NCI-H345 (cell line): ENCODE results near the gene SLC25A48.
"Not testable (repeated sequence)": the region's sequence is repeated elsewhere in the genome, so short reads cannot be mapped to it uniquely, and the experiment has no call there.

Experiments
- DNase-seq: peaks from one replicate; lab custom pipeline; 2025; lab: John Stamatoyannopoulos, UW

SLC25A48 gene

GRCh38 chr5:135857630-135858311 is 23.3 kb downstream of the SLC25A48 start:
- peak; percentile 17 for DNase-seq

DNA sequence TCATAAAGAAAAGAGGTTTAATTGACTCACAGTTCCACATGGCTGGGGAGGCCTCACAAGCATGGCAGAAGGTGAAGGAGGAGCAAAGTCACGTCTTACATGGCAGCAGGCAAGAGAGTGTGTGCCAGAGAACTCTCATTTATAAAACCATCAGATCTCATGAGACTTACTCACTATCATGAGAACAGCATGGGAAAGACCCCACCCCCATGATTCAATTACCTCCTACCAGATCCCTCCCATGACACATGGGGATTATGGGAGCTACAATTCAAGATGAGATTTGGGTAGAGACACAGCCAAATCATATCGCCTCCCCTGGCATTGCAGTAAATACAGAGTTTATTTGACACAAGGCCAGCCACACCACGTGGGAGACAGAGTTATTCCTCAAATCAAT is 24.7 kb downstream of the SLC25A48 start:
- DNase-seq: not testable (repeated sequence)

DNA sequence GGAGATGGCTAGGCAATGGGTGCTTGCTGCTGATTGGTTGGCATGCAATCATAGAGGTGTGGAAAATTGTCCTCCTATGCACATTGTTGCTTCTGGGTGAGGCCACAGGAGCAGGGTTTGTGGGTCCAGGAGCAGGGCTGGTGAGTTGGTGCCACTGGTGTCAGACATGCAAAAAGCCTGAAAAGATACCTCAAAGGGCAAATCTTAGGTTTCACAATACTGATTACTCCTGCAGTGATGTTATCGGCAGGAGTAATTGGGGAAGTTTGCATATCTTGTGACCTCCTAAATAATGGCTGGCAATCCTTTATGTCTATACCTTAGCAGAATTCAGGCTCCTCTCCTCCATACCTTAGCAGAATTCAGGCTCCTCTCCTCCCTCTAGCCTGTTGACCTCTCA is 25.2 kb downstream of the SLC25A48 start:
- no peak for DNase-seq

DNA sequence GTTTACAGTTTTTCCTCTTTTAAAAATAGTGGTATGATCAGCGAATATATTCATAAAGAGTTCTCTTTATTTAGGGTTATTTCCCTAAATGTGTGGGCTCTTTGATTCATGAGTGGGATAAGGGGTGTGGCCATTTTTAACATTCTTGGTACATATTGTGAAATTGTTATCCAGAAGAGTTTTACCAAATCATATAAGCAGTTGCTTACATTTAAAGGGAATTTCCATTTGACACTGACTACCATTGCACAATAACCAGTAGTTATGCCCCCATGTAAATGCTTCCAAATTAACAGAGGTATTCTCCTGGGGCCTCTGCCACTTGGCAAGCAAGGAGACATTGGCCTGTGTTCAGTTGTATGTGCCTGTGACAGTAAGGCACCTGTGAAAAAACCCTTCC is 27.2 kb downstream of the SLC25A48 start:
- DNase-seq: no peak

DNA sequence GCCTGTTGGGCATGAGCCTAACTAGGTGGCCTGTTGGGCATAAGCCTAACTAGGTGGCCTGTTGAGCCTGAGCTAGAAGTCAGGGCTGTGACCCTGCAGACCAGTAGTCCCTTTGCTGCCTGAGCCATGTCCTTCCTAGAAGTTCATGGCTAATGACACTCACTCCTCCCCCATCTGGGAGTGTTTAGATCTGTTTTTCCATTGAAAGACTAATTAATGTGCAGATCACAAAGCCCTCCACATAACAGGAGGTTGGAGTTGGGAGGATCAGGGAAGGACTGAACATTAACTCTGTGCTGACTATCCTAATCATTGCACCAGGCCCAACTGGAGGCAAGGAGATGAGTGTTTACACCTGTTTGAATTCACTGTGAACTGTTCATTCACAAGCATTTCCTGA is 27.6 kb downstream of the SLC25A48 start:
- DNase-seq: no peak

- DNase-seq: no peak
Measured at GRCh38 chr5:135862744-135863143, 28.3 kb downstream of the SLC25A48 start.

- no peak for DNase-seq
Measured at GRCh38 chr5:135864503-135865435, 30.3 kb downstream of the SLC25A48 start.

GRCh38 chr5:135866016-135866415 is 31.6 kb downstream of the SLC25A48 start:
- no peak for DNase-seq

GRCh38 chr5:135867599-135867998 is 33.1 kb downstream of the SLC25A48 start:
- no peak for DNase-seq

DNA sequence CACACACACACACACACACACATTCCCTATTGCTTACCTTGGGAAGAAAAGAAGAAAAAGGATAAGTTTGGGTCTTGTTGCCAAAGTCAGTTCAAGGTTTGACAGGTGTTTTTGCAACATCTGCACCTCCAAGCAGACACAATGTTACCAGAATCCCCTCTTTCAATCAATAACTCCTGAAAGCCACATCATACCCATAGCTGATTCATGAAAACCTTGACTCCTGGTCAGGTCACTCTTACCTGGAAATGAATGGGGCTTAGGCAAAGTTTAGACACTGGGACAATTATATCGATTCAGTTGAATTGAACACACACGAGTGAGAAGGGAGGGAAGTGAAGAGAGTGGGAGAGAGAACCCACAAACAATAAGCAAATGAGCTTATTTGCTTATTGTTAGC is 34.2 kb downstream of the SLC25A48 start:
- DNase-seq: no peak

- no peak for DNase-seq
Measured at GRCh38 chr5:135869276-135869675, 34.8 kb downstream of the SLC25A48 start.

GRCh38 chr5:135869935-135870334 is 35.5 kb downstream of the SLC25A48 start:
- DNase-seq: no peak

DNA sequence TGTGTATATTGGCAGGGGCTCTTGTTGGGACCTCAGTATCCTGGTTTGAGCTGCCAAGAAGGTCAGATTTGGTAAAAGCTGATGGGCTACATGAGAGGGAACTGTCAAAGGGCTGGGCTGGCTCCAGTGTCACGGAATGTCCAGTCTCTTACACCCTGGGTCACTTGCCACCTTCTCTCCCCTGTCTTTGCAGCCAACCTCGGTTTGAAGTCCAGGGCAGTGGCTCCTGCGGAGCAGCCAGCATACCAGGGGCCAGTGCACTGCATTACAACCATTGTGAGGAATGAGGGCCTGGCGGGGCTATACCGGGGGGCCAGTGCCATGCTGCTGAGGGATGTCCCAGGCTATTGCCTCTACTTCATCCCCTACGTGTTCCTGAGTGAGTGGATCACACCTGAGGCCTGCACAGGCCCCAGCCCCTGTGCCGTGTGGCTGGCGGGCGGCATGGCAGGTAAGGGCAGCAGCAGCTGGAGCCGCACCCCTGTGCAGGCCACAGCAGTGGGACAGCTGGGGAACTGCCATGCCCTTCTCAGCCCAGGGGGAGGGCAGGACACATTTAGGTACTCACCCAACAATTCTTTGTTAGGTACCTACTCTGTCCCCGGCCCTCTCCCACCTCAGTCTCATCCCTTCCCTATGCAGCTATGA is 36.9 kb downstream of the SLC25A48 start:
- no peak for DNase-seq

DNA sequence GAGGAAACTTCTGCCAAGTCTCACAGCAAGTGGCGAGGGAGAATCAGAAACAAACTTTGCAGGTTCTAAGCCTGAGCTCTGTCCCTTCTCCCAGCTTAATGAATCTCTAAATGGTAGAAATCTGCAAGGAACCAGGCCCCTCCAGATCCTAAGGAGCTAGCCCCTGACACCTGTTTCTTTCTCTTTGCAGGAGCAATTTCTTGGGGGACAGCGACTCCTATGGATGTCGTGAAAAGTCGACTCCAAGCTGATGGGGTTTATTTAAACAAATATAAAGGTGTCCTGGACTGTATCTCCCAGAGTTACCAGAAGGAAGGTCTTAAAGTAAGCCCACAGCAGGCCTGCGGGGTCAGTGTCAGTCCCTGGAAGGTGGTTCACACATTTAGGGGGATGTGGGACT is 39.4 kb downstream of the SLC25A48 start:
- DNase-seq: no peak

GRCh38 chr5:135874461-135874860 is 40.0 kb downstream of the SLC25A48 start:
- DNase-seq: no peak

DNA sequence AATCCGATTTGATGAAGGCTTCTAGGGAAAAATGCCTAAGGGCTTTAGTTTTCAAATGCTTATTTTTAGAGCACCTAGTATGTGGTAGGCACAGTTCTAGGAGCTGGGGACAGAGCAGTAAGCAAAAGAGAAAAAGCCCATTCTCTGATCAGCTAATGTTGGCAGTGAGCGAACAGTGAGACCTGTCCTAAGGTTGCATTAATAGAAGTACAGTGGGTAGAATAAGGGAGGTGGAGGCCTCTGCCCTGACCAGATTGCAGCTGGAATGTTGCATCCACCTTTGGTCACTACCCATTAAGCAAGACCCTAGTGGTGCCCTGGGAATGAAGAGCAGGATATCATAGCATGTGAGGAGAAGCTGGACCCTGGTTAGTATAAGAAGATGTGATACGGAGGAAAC is 41.1 kb downstream of the SLC25A48 start:
- DNase-seq: no peak

- DNase-seq: no peak
Measured at GRCh38 chr5:135876146-135876545, 41.7 kb downstream of the SLC25A48 start.

DNA sequence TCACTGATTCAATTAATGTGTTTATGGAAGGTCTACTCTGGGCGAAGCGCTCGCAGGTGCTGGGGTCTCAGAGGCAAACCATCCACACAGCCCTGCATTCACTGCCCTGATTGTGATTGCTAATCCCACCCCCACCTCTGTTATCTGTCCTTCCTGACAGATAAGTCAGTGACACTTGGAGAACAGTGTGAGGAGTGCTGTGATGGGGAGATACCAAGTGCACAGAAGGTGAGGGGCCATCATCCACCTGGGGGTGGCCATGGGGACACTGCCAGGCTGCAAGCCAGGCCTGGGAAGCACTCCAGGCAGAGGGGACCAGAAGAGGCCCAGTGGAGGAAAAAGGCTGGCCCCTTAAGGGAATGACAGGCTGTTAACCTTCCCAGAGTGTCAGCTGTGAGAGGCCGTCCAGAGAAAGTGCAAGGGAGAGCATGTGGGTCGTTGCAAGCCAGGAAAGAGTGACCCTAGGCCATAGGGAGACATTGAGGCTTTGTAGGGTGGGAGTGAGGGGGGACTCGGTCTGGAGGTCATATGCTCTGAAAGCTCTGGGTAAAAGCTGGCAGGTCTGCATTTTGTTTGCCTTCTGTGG is 43.2 kb downstream of the SLC25A48 start:
- no peak for DNase-seq

- no peak for DNase-seq
Measured at GRCh38 chr5:135878156-135878620, 43.7 kb downstream of the SLC25A48 start.

DNA sequence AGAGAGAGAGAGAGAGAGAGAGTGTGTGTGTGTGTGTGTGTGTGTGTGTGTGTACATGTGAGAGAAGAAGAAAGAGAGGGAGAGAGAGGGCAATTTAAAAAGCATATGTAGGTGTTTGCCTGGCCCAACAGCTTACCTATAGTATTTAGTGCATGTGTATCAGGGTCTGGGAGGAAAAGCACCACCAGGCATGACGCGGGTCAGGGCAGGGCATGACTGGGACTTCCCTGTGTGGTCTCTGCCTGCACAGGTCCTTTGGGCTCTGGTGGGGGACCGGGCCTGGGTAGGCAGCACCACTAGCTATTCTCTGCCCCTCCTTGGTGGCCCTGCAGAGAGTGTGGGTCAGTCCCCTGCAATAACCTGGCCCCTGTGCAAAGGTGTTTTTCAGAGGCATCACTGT is 45.1 kb downstream of the SLC25A48 start:
- no peak for DNase-seq

DNA sequence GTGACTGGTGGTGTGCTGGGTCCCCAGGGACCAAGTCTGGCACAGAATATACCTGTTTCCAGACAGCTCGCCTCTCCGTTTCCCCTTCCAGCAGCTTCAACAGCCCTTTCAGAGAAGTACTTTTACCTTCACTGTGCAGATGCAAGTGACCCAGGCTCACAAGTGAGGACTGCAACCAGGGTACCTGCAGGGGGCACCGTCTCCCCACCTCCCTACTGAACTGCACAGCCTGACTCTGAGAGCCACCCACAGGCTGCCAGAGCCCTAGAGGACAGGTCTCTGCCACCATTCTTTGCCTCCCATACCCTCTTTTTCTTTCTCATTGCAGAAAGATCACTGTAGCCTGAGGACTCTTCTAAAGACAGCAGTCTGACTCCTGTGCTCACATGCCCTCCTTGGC is 45.8 kb downstream of the SLC25A48 start:
- DNase-seq: no peak

DNA sequence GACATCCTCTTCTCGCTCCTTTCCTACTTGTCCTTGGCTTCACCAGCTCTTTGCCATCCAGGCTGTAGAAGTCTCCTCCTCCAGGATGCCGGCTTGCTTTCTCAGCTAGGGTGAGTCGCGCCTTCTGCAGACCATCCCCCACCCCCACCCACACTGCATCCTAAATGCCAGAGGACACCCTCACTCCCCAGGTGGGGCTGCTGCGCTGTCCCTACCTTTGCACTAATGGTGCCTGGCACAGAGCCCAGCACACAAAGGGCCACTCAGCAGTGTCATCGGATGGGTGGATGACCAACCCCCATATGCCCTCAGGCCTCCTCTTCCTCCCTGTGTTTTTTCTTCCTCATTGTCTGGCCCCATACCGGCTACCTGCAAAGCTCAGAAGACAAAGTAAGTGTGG is 46.3 kb downstream of the SLC25A48 start:
- no peak for DNase-seq
